IMR-90 (cell line): ENCODE measurements around the gene ZNF630. TPM values are rescaled to one million over a fixed set of nuclear protein-coding genes. Genes with fewer than 3 reads are reported as not detected.
A peak's percentile ranks its signal among the peaks of the same experiment; 100 is the strongest.

Experiments
- ATAC-seq: fragments of 200-7000 bp; cut with Tn5 transposase; 2 replicates; pipeline ENCODE4 v1.9.1; 2020; ENCODE audit warnings: low read depth, mild to moderate bottlenecking, moderate library complexity
- BruUV-seq: library from RNA; stranded (reverse); fragments of 400-500 nt; replicated peaks from 2 replicates; lab custom pipeline; 2021; lab: Mats Ljungman, UMichigan
- CTCF ChIA-PET: fragments of 300-600 bp; formaldehyde crosslinking; extraction: SDS; loops from one replicate; lab custom pipeline; 2021; ENCODE audit warnings: antibody characterized with exemption; lab: Yijun Ruan, JAX
- POLR2A ChIA-PET: fragments of 300-600 bp; sonication (Branson Sonifier 250); formaldehyde crosslinking; loops from one replicate; lab custom pipeline; 2022; ENCODE audit warnings: antibody characterized with exemption; ENCODE audit not compliant: unreplicated experiment; lab: Charles Lee
- DNase-seq: peaks from one replicate; pipeline ENCODE4 v3.0.0; 2013
- H2AFZ ChIP-seq: replicated peaks from 2 replicates; pipeline ENCODE3; 2013; ENCODE audit warnings: low read length, mild to moderate bottlenecking; ENCODE audit not compliant: poor library complexity
- H2AK5ac ChIP-seq: 2 replicates; pipeline ENCODE4 v1.6.1; 2013; ENCODE audit warnings: low read depth, low read length, inconsistent platforms
- H2AK9ac ChIP-seq: replicated peaks from 2 replicates; pipeline ENCODE3; 2013; ENCODE audit warnings: mild to moderate bottlenecking, low read depth, low read length, moderate library complexity; ENCODE audit not compliant: poor library complexity
- H2BK120ac ChIP-seq: 2 replicates; pipeline ENCODE4 v1.6.1; 2013; ENCODE audit warnings: low read depth, low read length, inconsistent platforms
- H2BK15ac ChIP-seq: 3 replicates; pipeline ENCODE4 v1.6.1; 2013; ENCODE audit warnings: low read depth, low read length, inconsistent platforms
- H2BK20ac ChIP-seq: 2 replicates; pipeline ENCODE4 v1.6.1; 2013; ENCODE audit warnings: low read depth, mild to moderate bottlenecking, inconsistent platforms, low read length, moderate library complexity
- H2BK5ac ChIP-seq: 2 replicates; pipeline ENCODE4 v1.6.1; 2013; ENCODE audit warnings: mild to moderate bottlenecking, low read depth, low read length, inconsistent platforms; ENCODE audit not compliant: poor library complexity, severe bottlenecking
- H3K14ac ChIP-seq: replicated peaks from 2 replicates; pipeline ENCODE4 v1.6.1; 2013; ENCODE audit warnings: low read depth, low read length, inconsistent platforms
- H3K18ac ChIP-seq: 2 replicates; pipeline ENCODE4 v1.6.1; 2013; ENCODE audit warnings: low read depth, low read length, control low read depth
- H3K23ac ChIP-seq: 2 replicates; pipeline ENCODE4 v1.6.1; 2013; ENCODE audit warnings: low read depth, low read length, inconsistent platforms
- H3K27ac ChIP-seq: 2 replicates; pipeline ENCODE4 v1.5.1; 2013; ENCODE audit warnings: mild to moderate bottlenecking, control low read depth, low read length; ENCODE audit not compliant: insufficient read depth
- H3K27me3 ChIP-seq: 2 replicates; pipeline ENCODE4 v1.6.1; 2013; ENCODE audit warnings: low read length; ENCODE audit not compliant: control insufficient read depth, insufficient read depth
- H3K36me3 ChIP-seq: 2 replicates; pipeline ENCODE4 v1.6.1; 2013; ENCODE audit warnings: low read length, mixed read lengths; ENCODE audit not compliant: control insufficient read depth, insufficient read depth
- H3K4ac ChIP-seq: 2 replicates; pipeline ENCODE4 v1.6.1; 2013; ENCODE audit warnings: low read depth, low read length, inconsistent platforms
- H3K4me1 ChIP-seq: 2 replicates; pipeline ENCODE4 v1.6.1; 2013; ENCODE audit warnings: low read length, mixed read lengths; ENCODE audit not compliant: control insufficient read depth, insufficient read depth
- H3K4me2 ChIP-seq: 2 replicates; pipeline ENCODE4 v1.6.1; 2013; ENCODE audit warnings: low read depth, mild to moderate bottlenecking, control low read depth, low read length, moderate library complexity
- H3K4me3 ChIP-seq: 2 replicates; pipeline ENCODE4 v1.5.1; 2013; ENCODE audit warnings: low read depth, mild to moderate bottlenecking, control low read depth, low read length, moderate library complexity; ENCODE audit not compliant: insufficient read depth
- H3K56ac ChIP-seq: 2 replicates; pipeline ENCODE4 v1.6.1; 2013; ENCODE audit warnings: low read length, inconsistent platforms; ENCODE audit not compliant: insufficient read depth; ENCODE audit errors: extremely low read depth
- H3K79me1 ChIP-seq, 2 experiments: 2 replicates each; pipeline ENCODE4 v1.6.1; 2013; ENCODE audit warnings: low read length in 2 of 2, inconsistent platforms in 1 of 2, low read depth in 1 of 2
- H3K9ac ChIP-seq: 2 replicates; pipeline ENCODE4 v1.6.1; 2013; ENCODE audit warnings: low read depth, low read length, control low read depth
- H3K9me1 ChIP-seq: 2 replicates; pipeline ENCODE4 v1.6.1; 2013; ENCODE audit warnings: low read length, inconsistent platforms; ENCODE audit not compliant: insufficient read depth
- H3K9me3 ChIP-seq: 2 replicates; pipeline ENCODE4 v1.6.1; 2013; ENCODE audit warnings: low read length; ENCODE audit not compliant: control insufficient read depth, insufficient read depth
- H4K20me1 ChIP-seq: 2 replicates; pipeline ENCODE4 v1.6.1; 2013; ENCODE audit warnings: low read length, inconsistent platforms; ENCODE audit not compliant: insufficient read depth
- H4K5ac ChIP-seq: 2 replicates; pipeline ENCODE4 v1.6.1; 2013; ENCODE audit warnings: mild to moderate bottlenecking, low read depth, low read length, control low read depth
- H4K8ac ChIP-seq, 2 experiments: 2 replicates each; pipeline ENCODE4 v1.6.1; 2013; ENCODE audit warnings: low read depth in 2 of 2, low read length in 2 of 2, control low read depth in 1 of 2, inconsistent platforms in 1 of 2
- H4K91ac ChIP-seq: 2 replicates; pipeline ENCODE4 v1.6.1; 2013; ENCODE audit warnings: low read depth, low read length, inconsistent platforms; ENCODE audit not compliant: insufficient read depth
- CEBPB ChIP-seq: IDR thresholded peaks from 2 replicates; pipeline ENCODE4 v1.6.1; 2012; ENCODE audit warnings: low read depth, low read length, improper control_type of control experiment
- FOS ChIP-seq: fragments of 150-350 bp; IDR thresholded peaks from 2 replicates; pipeline ENCODE4 v1.6.1; 2016; ENCODE audit warnings: low read depth, low read length
- MAFK ChIP-seq: IDR thresholded peaks from 2 replicates; pipeline ENCODE4 v1.6.1; 2012; ENCODE audit warnings: low read depth, low read length, improper control_type of control experiment
- MXI1 ChIP-seq: IDR thresholded peaks from 2 replicates; pipeline ENCODE4 v1.6.1; 2012; ENCODE audit warnings: low read depth, mild to moderate bottlenecking, low read length, moderate library complexity, borderline replicate concordance
- NFE2L2 ChIP-seq: fragments of 150-350 bp; IDR thresholded peaks from 2 replicates; pipeline ENCODE4 v1.6.1; 2016; ENCODE audit warnings: low read depth, mild to moderate bottlenecking, low read length
- RAD21 ChIP-seq: IDR thresholded peaks from 2 replicates; pipeline ENCODE4 v1.6.1; 2012; ENCODE audit warnings: low read length, improper control_type of control experiment
- WGBS, 2 experiments: methylation state at CpG; one replicate each; pipeline versions ENCODE4 v1.1.5 to v1.1.7; 2013; ENCODE audit warnings: missing lambda C conversion rate in 2 of 2; ENCODE audit not compliant: insufficient read length in 1 of 2; ENCODE audit errors: extremely low coverage in 2 of 2; 5-methylcytosine and 5-hydroxymethylcytosine counted together
- dilution Hi-C: fragments of 300-500 bp; cut with HindIII; formaldehyde crosslinking; loops from one replicate; pipeline ENCODE4 v1.14.3; 2018; ENCODE audit warnings: low sequenced_read_pairs; ENCODE audit not compliant: unreplicated experiment
- in situ Hi-C: fragments of 300-500 bp; cut with MboI; formaldehyde crosslinking; loops from 3 replicates; pipeline ENCODE4 v1.14.3; 2019; ENCODE audit warnings: low sequenced_read_pairs, inconsistent platforms, mixed read lengths
- intact Hi-C: fragments of 100-400 bp; cut with micrococcal nuclease; formaldehyde crosslinking; loops from 2 replicates; pipeline ENCODE4 v1.10.0; 2022
- polyA plus RNA-seq, 3 experiments: library from polyadenylated mRNA; depleted of rRNA; stranded (reverse); fragments of >200 nt; gene quantifications; 2 replicates each; pipeline ENCODE4 v1.2.3, GENCODE V29; 2012; ENCODE audit warnings: low replicate concordance in 1 of 3
- total RNA-seq: library from RNA; depleted of rRNA; stranded (reverse); fragments of >200 nt; gene quantifications from 2 replicates; pipeline ENCODE4 v1.2.3, GENCODE V29; 2012

Gene ZNF630
- total and polyA plus RNA-seq, 2 of the 4 experiments (the other 2 are of a cell fraction) = 0.24 to 0.54 TPM

GRCh38 chrX:48071986-48072605 lies 656 bp upstream of the ZNF630 start:
- Histone ChIP-seq H3K9ac (no peak overlapping the region), H4K8ac (peak overlapping the region in 1 of 2 experiments; percentile 94; a peak in 1 of 4 replicates), H2AFZ (peak overlapping the region; percentile 93), H3K4me2 (no peak overlapping the region), H3K14ac (no peak overlapping the region), H3K56ac (no peak overlapping the region), H3K27ac (no peak overlapping the region), H3K4ac (no peak overlapping the region), H3K4me3 (peak overlapping the region; percentile 83), H4K5ac (no peak overlapping the region), H3K4me1 (no peaks in the 10 kb centered on the region), H4K91ac (no peak overlapping the region), H2AK5ac (no peak overlapping the region), H4K20me1 (no peaks in the 10 kb centered on the region), H2AK9ac (no peak overlapping the region), H3K9me3 (no peaks in the 10 kb centered on the region), H3K18ac (no peak overlapping the region), H3K27me3 (no peaks in the 10 kb centered on the region; the same call in 1 of the 2 replicates), H2BK20ac (no peak overlapping the region), H2BK5ac (no peak overlapping the region), H3K36me3 (no peaks in the 10 kb centered on the region), H2BK120ac (no peak overlapping the region), H3K9me1 (no peaks in the 10 kb centered on the region), H3K23ac (no peak overlapping the region), H3K79me1 (no peaks in the 10 kb centered on the region), H2BK15ac (no peak overlapping the region)
- DNase-seq (no peak), ATAC-seq (no peak)
- in situ Hi-C loops (no loop called here), dilution Hi-C loops (no loop called here), intact Hi-C loops (no loop called here)
- WGBS, 2 experiments = 52% methylated on average over 3 of the region's 9 CpGs; no CpG with 5 or more reads in 1 of the 2 experiments
- CTCF ChIA-PET = no interaction called here
- no TSS peak for BruUV-seq
- no peak for TF ChIP-seq NFE2L2
- no peak for TF ChIP-seq FOS
- TF ChIP-seq MAFK = no peak
- TF ChIP-seq RAD21 = no peak
- TF ChIP-seq MXI1 = no peak
- no peak for TF ChIP-seq CEBPB
- POLR2A ChIA-PET = no interaction called here
